ENCODE data around the gene SETD1B. TPM values are rescaled to one million over a fixed set of nuclear protein-coding genes. Genes with fewer than 3 reads are reported as not detected.
A peak's percentile ranks its signal among the peaks of the same experiment; 100 is the strongest.
"Not testable (repeated sequence)": the region's sequence is repeated elsewhere in the genome, so short reads cannot be mapped to it uniquely, and the experiment has no call there.

The SETD1B gene
- 10 to 100 TPM in 1 of 4 donors, 1 to 10 TPM in 3; 1.3 to 63.6 (median 5.6) TPM for total RNA-seq

DNA sequence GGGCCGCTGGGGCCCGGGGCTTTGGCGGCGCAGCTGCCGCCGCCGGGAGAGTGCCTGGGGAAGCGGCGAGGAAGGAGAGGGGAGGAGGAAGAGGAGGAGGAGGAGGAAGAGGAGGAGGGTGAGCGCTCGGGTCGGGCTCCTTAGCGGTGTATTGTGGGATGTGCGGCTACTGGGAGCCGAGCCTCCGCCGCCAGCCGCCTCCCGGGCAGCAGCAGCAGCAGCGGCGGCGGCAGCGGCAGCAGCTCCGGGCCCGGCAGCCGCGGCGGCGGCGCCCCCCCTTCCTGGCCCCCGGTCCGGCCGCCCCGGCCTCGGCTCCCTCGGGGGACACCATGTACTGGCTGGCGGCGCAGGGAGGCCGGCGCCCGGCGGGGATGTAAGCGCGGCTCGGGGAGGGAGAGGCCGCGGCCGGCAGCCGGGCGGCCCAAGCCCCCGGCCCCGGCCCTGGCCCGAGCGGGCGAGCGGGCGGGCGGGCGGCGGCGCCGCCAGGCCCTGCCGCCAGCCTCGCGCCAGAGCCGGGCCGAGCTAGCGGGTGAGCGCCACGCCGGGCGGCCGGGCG is at the start of gene SETD1B:
Gene SETD1B (plus strand): TSS at position 149 of the 556 bp plus-strand sequence. CDS start 729 bp downstream, outside the sequence.
- no peaks in the 10 kb centered on the region for H3K9me3 ChIP-seq
- no peaks in the 10 kb centered on the region for H3K27me3 ChIP-seq
- no peaks in the 10 kb centered on the region for H3K36me3 ChIP-seq
- peak; percentile 55 to 62 for DNase-seq
- TF ChIP-seq CTCF (IDR thresholded peaks at IDR 0.05) (no peak), POLR2A (IDR thresholded peaks at IDR 0.05) (peak; percentile 8 to 36)
- H3K4me1 ChIP-seq = peaks cover 1 to 19% of the 10 kb centered on the region in 2 donors
- intact Hi-C loops (cut with DNase I; ENCODE audit: low total_unique reads) = no loop called here
- peak within 1 kb of the TSS; percentile 79 to 85 for H3K4me3 ChIP-seq
- H3K27ac ChIP-seq = peak within 1 kb of the TSS; percentile 100

- TF ChIP-seq POLR2A (IDR thresholded peaks at IDR 0.05) (no peak), CTCF (IDR thresholded peaks at IDR 0.05) (no peak)
- no peaks in the 10 kb centered on the region for H3K9me3 ChIP-seq
- no peak for DNase-seq
- no peaks in the 10 kb centered on the region for H3K36me3 ChIP-seq
- H3K4me1 ChIP-seq = no peaks in the 10 kb centered on the region
- H3K27me3 ChIP-seq = no peaks in the 10 kb centered on the region
- intact Hi-C loops (cut with DNase I; ENCODE audit: low total_unique reads) = no loop called here
- H3K4me3 ChIP-seq = no peak overlapping the region
- no peak overlapping the region for H3K27ac ChIP-seq
These were observed 49.0 kb upstream of the SETD1B start for GRCh38 chr12:121754836-121755235.

- Histone ChIP-seq H3K36me3 (no peaks in the 10 kb centered on the region), H3K27ac (no peak overlapping the region), H3K27me3 (no peaks in the 10 kb centered on the region), H3K9me3 (no peaks in the 10 kb centered on the region), H3K4me3 (no peak overlapping the region), H3K4me1 (no peaks in the 10 kb centered on the region)
- DNase-seq = no peak
- TF ChIP-seq POLR2A (IDR thresholded peaks at IDR 0.05) = no peak
- TF ChIP-seq CTCF (IDR thresholded peaks at IDR 0.05) = no peak
- intact Hi-C loops (cut with DNase I; ENCODE audit: low total_unique reads) = no loop called here
These were observed 48.2 kb upstream of the SETD1B start for GRCh38 chr12:121755591-121755990.

- intact Hi-C loops (cut with DNase I; ENCODE audit: low total_unique reads); DNase-seq; H3K9me3 ChIP-seq; H3K4me1 ChIP-seq; H3K36me3 ChIP-seq; H3K27me3 ChIP-seq; H3K4me3 ChIP-seq; H3K27ac ChIP-seq: not testable (repeated sequence)
These were observed 45.3 kb upstream of the SETD1B start for GRCh38 chr12:121758536-121758935.

DNA sequence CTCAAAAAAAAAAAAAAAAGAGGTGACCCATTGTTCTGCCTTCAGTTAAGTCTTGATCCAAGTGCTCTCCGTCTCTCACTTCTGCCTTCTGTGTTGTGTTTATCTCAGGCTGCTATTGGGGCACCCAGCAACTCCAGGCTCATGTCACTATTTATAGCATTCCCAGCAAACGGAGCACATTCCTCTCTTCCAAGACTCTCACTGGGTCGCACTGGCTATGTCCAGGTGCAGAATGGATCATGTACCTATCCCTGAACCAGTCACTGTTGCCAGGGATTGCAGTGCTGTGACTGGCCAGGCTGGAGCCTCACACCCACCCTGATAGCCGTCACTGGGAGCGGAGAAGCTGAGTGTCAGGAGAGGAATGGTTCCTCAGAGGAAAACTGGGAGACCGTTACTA is 41.5 kb upstream of the SETD1B start:
- intact Hi-C loops (cut with DNase I; ENCODE audit: low total_unique reads) = loop anchor here (5.0 kb wide), 1 partner anchor 1445 kb away; no protein-coding TSS in a partner anchor
- no peak for TF ChIP-seq CTCF (IDR thresholded peaks at IDR 0.05)
- no peak for TF ChIP-seq POLR2A (IDR thresholded peaks at IDR 0.05)
- no peaks in the 10 kb centered on the region for H3K36me3 ChIP-seq
- H3K4me1 ChIP-seq = peaks cover 0 to 9% of the 10 kb centered on the region in 2 donors
- no peaks in the 10 kb centered on the region for H3K27me3 ChIP-seq
- peak overlapping the region in 1 of 2 donors; percentile 76 for H3K27ac ChIP-seq
- no peak for DNase-seq
- H3K9me3 ChIP-seq = no peaks in the 10 kb centered on the region
- H3K4me3 ChIP-seq = no peak overlapping the region

Data from uterus (tissue), 4 donors.